HepG2 (cell line): ENCODE results near the gene RAD23A. TPM values are rescaled to one million over a fixed set of nuclear protein-coding genes. Genes with fewer than 3 reads are reported as not detected.
A peak's percentile ranks its signal among the peaks of the same experiment; 100 is the strongest.

Experiments
- ASH2L ChIP-seq: fragments of 300-600, 200-600 bp; sonication (generic); IDR thresholded peaks from 2 replicates; pipeline ENCODE4 v1.7.0; 2017; ENCODE audit warnings: low read depth, mild to moderate bottlenecking, moderate library complexity, mixed read lengths, low read length; ENCODE audit not compliant: insufficient read length
- BRD4 ChIP-seq: sonication (generic); formaldehyde crosslinking; IDR thresholded peaks from 2 replicates; pipeline ENCODE4 v1.4.0; 2020; ENCODE audit warnings: missing genetic modification reagents
- GZF1 ChIP-seq: sonication (generic); formaldehyde crosslinking; IDR thresholded peaks from 2 replicates; pipeline ENCODE4 v1.5.1; 2020; ENCODE audit warnings: mild to moderate bottlenecking, missing genetic modification reagents
- IRF9 ChIP-seq: sonication (generic); formaldehyde crosslinking; IDR thresholded peaks from 2 replicates; pipeline ENCODE4 v1.8.0; 2022; ENCODE audit warnings: missing genetic modification reagents, mild to moderate bottlenecking, borderline replicate concordance
- MATR3 ChIP-seq: sonication (generic); formaldehyde crosslinking; IDR thresholded peaks from 2 replicates; pipeline ENCODE4 v1.4.0; 2020; ENCODE audit warnings: missing genetic modification reagents
- MED1 ChIP-seq: sonication (generic); formaldehyde crosslinking; IDR thresholded peaks from 2 replicates; pipeline ENCODE4 v1.4.0; 2020; ENCODE audit warnings: missing genetic modification reagents
- MEIS1 ChIP-seq: sonication (generic); formaldehyde crosslinking; IDR thresholded peaks from 2 replicates; pipeline ENCODE4 v1.9.0; 2021; ENCODE audit warnings: mild to moderate bottlenecking, missing genetic modification reagents, moderate library complexity, borderline replicate concordance
- NFATC3 ChIP-seq: sonication (generic); formaldehyde crosslinking; IDR thresholded peaks from 2 replicates; pipeline ENCODE4 v1.5.1; 2020; ENCODE audit warnings: mild to moderate bottlenecking, missing genetic modification reagents
- NFE2 ChIP-seq: sonication (generic); formaldehyde crosslinking; IDR thresholded peaks from 2 replicates; pipeline ENCODE4 v1.4.0; 2020; ENCODE audit warnings: missing genetic modification reagents
- NR2F6 ChIP-seq, 2 experiments: IDR thresholded peaks; 2 replicates each; pipeline ENCODE4 v1.6.1; 2016; ENCODE audit warnings: antibody characterized with exemption in 1 of 2, mild to moderate bottlenecking in 1 of 2
- PBX3 ChIP-seq: sonication (generic); formaldehyde crosslinking; IDR thresholded peaks from 2 replicates; pipeline ENCODE4 v1.8.1; 2023; ENCODE audit warnings: missing genetic modification reagents, inconsistent platforms, borderline replicate concordance
- RARG ChIP-seq: sonication (generic); formaldehyde crosslinking; IDR thresholded peaks from 2 replicates; pipeline ENCODE4 v1.4.0; 2020; ENCODE audit warnings: low read depth, mild to moderate bottlenecking, missing genetic modification reagents
- SMARCC2 ChIP-seq: fragments of 450-650 bp; IDR thresholded peaks from 2 replicates; pipeline ENCODE4 v1.6.1; 2017; ENCODE audit warnings: antibody characterized with exemption, mild to moderate bottlenecking
- SMC3 ChIP-seq: IDR thresholded peaks from 2 replicates; pipeline ENCODE4 v1.6.1; 2011; ENCODE audit warnings: low read length, improper control_type of control experiment
- STAG1 ChIP-seq: sonication (generic); formaldehyde crosslinking; IDR thresholded peaks from 2 replicates; pipeline ENCODE4 v1.4.0; 2020; ENCODE audit warnings: missing genetic modification reagents
- THAP7 ChIP-seq: sonication (generic); formaldehyde crosslinking; IDR thresholded peaks from 2 replicates; pipeline ENCODE4 v1.8.1; 2023; ENCODE audit warnings: mild to moderate bottlenecking, missing genetic modification reagents
- TP53 ChIP-seq: sonication (generic); formaldehyde crosslinking; conservative IDR thresholded peaks from 2 replicates; pipeline ENCODE4 v1.4.0; 2020; ENCODE audit warnings: missing genetic modification reagents
- ZBTB42 ChIP-seq: sonication (generic); formaldehyde crosslinking; IDR thresholded peaks from 2 replicates; pipeline ENCODE4 v1.5.0; 2020; ENCODE audit warnings: mild to moderate bottlenecking, missing genetic modification reagents
- ZNF496 ChIP-seq: sonication (generic); formaldehyde crosslinking; IDR thresholded peaks from 2 replicates; pipeline ENCODE4 v1.8.1; 2023; ENCODE audit warnings: mild to moderate bottlenecking, moderate library complexity, missing genetic modification reagents; ENCODE audit not compliant: insufficient replicate concordance
- ZSCAN31 ChIP-seq: sonication (generic); formaldehyde crosslinking; IDR thresholded peaks from 2 replicates; pipeline ENCODE4 v1.5.0; 2020; ENCODE audit warnings: low read depth, mild to moderate bottlenecking, missing genetic modification reagents
- polyA plus RNA-seq, 8 experiments: library from polyadenylated mRNA; depleted of rRNA in 3 of 8; stranded (reverse) in 7 of 8; unstranded in 1 of 8; fragments of >200 nt; fragmentation: Illumina TruSeq in 4 of 8; extraction: Trizol in 4 of 8; gene quantifications; 2 replicates each; pipeline versions ENCODE4 v1.2.1 to v1.2.3, GENCODE V29; 2011 to 2016; ENCODE audit warnings: low read depth in 4 of 8, missing spikeins in 1 of 8, mixed read lengths in 1 of 8; ENCODE audit not compliant: insufficient read depth in 1 of 8
- total RNA-seq, 5 experiments: library from RNA; depleted of rRNA; stranded (reverse); fragments of >200 nt; fragmentation: Illumina TruSeq; extraction: Trizol; gene quantifications; 2 replicates each; pipeline ENCODE4 v1.2.3, GENCODE V29; 2016; ENCODE audit warnings: low read depth in 1 of 5
- TF ChIP-seq, protein P1 (sequence below): sonication (generic); formaldehyde crosslinking; IDR thresholded peaks from 2 replicates; pipeline ENCODE4 v1.4.0; 2020; ENCODE audit warnings: missing genetic modification reagents

Gene RAD23A
- total and polyA plus RNA-seq, 2 of the 13 experiments (the other 11 are each of a cell fraction or from before 2014, with no cell fraction given) = 42.5 to 54.2 TPM

DNA sequence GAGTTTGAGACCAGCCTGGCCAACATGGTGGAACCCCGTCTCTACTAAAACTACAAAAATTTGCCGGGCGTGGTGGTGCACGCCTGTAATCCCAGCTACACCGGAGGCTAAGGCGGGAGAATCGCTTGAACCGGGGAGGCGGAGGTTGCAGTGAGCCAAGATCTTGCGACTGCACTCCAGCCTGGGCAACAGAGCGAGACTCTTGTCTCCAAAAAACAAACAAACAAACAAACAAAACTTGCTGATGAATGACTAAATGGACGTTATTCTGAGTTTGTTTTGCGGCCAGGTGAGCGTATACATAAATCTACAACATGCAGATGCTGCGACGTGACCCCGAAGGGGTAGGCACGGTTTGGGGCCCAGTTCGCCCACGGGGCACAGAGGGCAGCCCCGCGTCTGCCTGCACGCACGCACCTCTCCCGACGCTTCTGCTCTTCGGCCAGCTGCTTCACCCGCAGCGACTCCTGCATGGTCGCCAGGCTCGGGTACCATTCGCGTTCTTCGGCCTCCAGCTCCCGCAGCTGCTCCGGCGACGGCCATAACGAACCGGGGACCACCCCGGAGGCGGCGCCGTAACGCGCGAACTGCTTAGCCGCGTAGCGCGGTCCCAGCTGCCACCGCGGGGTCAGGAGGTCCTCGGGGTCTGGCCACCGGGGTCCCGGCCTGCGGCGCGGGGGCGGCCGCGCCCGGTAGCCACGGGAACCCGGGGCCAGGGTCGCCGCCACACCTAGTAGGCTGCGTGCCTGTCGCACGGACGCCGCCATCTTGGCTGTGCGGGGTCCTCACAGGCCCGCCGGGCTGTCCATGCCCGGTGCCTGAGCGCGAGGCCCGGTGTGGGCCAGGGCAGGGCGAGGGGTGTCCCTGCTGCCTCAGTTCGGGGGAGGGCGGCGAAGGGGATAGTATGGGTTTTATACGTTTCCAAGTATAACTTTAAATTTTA is 11.1 kb downstream of the RAD23A start, which contains the start of gene GADD45GIP1 (continued):
- no peak for TF ChIP-seq MATR3
- 0 out of 2 replicates have a peak, but pooled peaks have one; percentile 50 for TF ChIP-seq ZBTB42 (CRISPR knock-in tag)
- TF ChIP-seq GZF1 = no peak
- TF ChIP-seq IRF9 (CRISPR knock-in tag) = peak; percentile 72; the same call in 1 of the 2 replicates
- TF ChIP-seq ZNF496 (CRISPR knock-in tag) = no peak
- peak; percentile 41; the same call in 1 of the 2 replicates for TF ChIP-seq THAP7 (CRISPR knock-in tag)
- TF ChIP-seq MEIS1 = no peak
- TF ChIP-seq PBX3 (CRISPR knock-in tag) = no peak
- TF ChIP-seq, protein P1, sequence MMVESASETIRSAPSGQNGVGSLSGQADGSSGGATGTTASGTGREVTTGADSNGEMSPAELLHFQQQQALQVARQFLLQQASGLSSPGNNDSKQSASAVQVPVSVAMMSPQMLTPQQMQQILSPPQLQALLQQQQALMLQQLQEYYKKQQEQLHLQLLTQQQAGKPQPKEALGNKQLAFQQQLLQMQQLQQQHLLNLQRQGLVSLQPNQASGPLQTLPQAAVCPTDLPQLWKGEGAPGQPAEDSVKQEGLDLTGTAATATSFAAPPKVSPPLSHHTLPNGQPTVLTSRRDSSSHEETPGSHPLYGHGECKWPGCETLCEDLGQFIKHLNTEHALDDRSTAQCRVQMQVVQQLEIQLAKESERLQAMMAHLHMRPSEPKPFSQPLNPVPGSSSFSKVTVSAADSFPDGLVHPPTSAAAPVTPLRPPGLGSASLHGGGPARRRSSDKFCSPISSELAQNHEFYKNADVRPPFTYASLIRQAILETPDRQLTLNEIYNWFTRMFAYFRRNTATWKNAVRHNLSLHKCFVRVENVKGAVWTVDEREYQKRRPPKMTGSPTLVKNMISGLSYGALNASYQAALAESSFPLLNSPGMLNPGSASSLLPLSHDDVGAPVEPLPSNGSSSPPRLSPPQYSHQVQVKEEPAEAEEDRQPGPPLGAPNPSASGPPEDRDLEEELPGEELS (CRISPR knock-in tag) = no peak
- TF ChIP-seq NFE2 (CRISPR knock-in tag) = no peak
- TF ChIP-seq STAG1 (CRISPR knock-in tag) = no peak
- TF ChIP-seq RARG (CRISPR knock-in tag) = no peak
- peak; percentile 80 for TF ChIP-seq ASH2L
- 0 out of 2 replicates have a peak, but pooled peaks have one; percentile 48 for TF ChIP-seq ZSCAN31 (CRISPR knock-in tag)
- peak; percentile 31; the same call in 1 of the 2 replicates for TF ChIP-seq MED1 (CRISPR knock-in tag)
- TF ChIP-seq NFATC3 (CRISPR knock-in tag) = 0 out of 2 replicates have a peak, but pooled peaks have one; percentile 31
- TF ChIP-seq SMARCC2 = no peak
- TF ChIP-seq BRD4 (CRISPR knock-in tag) = peak; percentile 96; the same call in 1 of the 2 replicates
- no peak for TF ChIP-seq TP53
- no peak for TF ChIP-seq SMC3
- no peak for TF ChIP-seq NR2F6 (IDR thresholded peaks at IDR 0.05)
- TF ChIP-seq NR2F6 (CRISPR knock-in tag; IDR thresholded peaks at IDR 0.05) = no peak
